Measurements from ENCODE around the gene KCNK7.

- TF ChIP-seq CTCF (IDR thresholded peaks at IDR 0.05; ENCODE audit: borderline replicate concordance, extremely low read depth, low read length, poor library complexity, severe bottlenecking) = no peak
- TF ChIP-seq EZH2 (IDR thresholded peaks at IDR 0.05; ENCODE audit: borderline replicate concordance, low read depth, low read length, severe bottlenecking) = no peak
Measured at GRCh38 chr11:65592858-65593517, 2.6 kb downstream of the KCNK7 start.
